Panc1 (cell line): ENCODE results near the gene AKAP17A. TPM values are rescaled to one million over a fixed set of nuclear protein-coding genes. Genes with fewer than 3 reads are reported as not detected.

Experiments used
- ATAC-seq: fragments of 200-7000 bp; cut with Tn5 transposase; 2 replicates; pipeline ENCODE4 v1.9.1; 2020; ENCODE audit warnings: mild to moderate bottlenecking, moderate library complexity
- BruUV-seq: library from RNA; stranded (reverse); fragments of 400-500 nt; replicated peaks from 2 replicates; lab custom pipeline; 2021; lab: Mats Ljungman, UMichigan
- CTCF ChIA-PET: fragments of 300-600 bp; sonication (Branson Sonifier 250); formaldehyde crosslinking; loops from one replicate; lab custom pipeline; 2022; ENCODE audit warnings: antibody characterized with exemption; lab: Charles Lee
- POLR2A ChIA-PET: fragments of 300-600 bp; sonication (Branson Sonifier 250); formaldehyde crosslinking; loops from one replicate; lab custom pipeline; 2022; ENCODE audit warnings: antibody characterized with exemption; lab: Charles Lee
- DNase-seq: peaks from one replicate; pipeline ENCODE4 v3.0.0-alpha.2; 2010; ENCODE audit warnings: low read depth, low spot score
- H3K27ac ChIP-seq: 2 replicates; pipeline ENCODE4 v1.5.1; 2011; ENCODE audit warnings: mild to moderate bottlenecking, low read length, inconsistent platforms
- H3K27me3 ChIP-seq: fragments of 200-500 bp; sonication (Bioruptor generic); 2 replicates; pipeline ENCODE4 v1.6.0; 2014; ENCODE audit warnings: low read length, inconsistent platforms; ENCODE audit not compliant: control insufficient read depth, insufficient read depth
- H3K36me3 ChIP-seq: fragments of 200-500 bp; sonication (Bioruptor generic); 2 replicates; pipeline ENCODE4 v1.5.1; 2014; ENCODE audit warnings: inconsistent platforms, mild to moderate bottlenecking, low read length, moderate library complexity; ENCODE audit not compliant: control insufficient read depth, insufficient read depth
- H3K4me1 ChIP-seq: 2 replicates; pipeline ENCODE4 v1.5.1; 2011; ENCODE audit warnings: inconsistent platforms, mild to moderate bottlenecking, low read length, moderate library complexity; ENCODE audit not compliant: control insufficient read depth, insufficient read depth
- H3K4me3 ChIP-seq, 2 experiments: 2 replicates each; pipeline ENCODE4 v1.5.1; 2011 to 2012; ENCODE audit warnings: low read depth in 2 of 2, low read length in 2 of 2, mild to moderate bottlenecking in 2 of 2, inconsistent platforms in 1 of 2, moderate library complexity in 1 of 2
- H3K9me3 ChIP-seq: fragments of 200-500 bp; sonication (Bioruptor generic); 2 replicates; pipeline ENCODE4 v1.5.1; 2014; ENCODE audit warnings: low read depth, mild to moderate bottlenecking, inconsistent platforms, low read length, moderate library complexity; ENCODE audit not compliant: control insufficient read depth, insufficient read depth
- POLR2AphosphoS5 ChIP-seq: IDR thresholded peaks from 2 replicates; pipeline ENCODE4 v1.6.1; 2012; ENCODE audit warnings: mild to moderate bottlenecking, low read depth, low read length, moderate library complexity
- REST ChIP-seq, 2 experiments: IDR thresholded peaks; 2 replicates each; pipeline ENCODE4 v1.6.1; 2011 to 2012; ENCODE audit warnings: low read depth in 2 of 2, control low read depth in 1 of 2, low read length in 1 of 2, mild to moderate bottlenecking in 1 of 2, moderate library complexity in 1 of 2; ENCODE audit not compliant: insufficient read depth in 1 of 2
- SIN3A ChIP-seq: IDR thresholded peaks from 2 replicates; pipeline ENCODE4 v1.6.1; 2012; ENCODE audit warnings: low read depth, mild to moderate bottlenecking, low read length, moderate library complexity, borderline replicate concordance; ENCODE audit not compliant: insufficient read depth
- TCF7L2 ChIP-seq: IDR thresholded peaks from 2 replicates; pipeline ENCODE4 v1.6.1; 2011; ENCODE audit warnings: mild to moderate bottlenecking, low read depth, low read length, inconsistent platforms
- in situ Hi-C: cut with HindIII; loops from 2 replicates; pipeline ENCODE4 v1.10.0; 2016; ENCODE audit warnings: low sequenced_read_pairs, low pct_unique_long_range_greater_than_20kb
- intact Hi-C: fragments of 100-400 bp; cut with micrococcal nuclease; formaldehyde crosslinking; loops from one replicate; pipeline ENCODE4 v1.10.0; 2022; ENCODE audit not compliant: unreplicated experiment
- total RNA-seq: library from RNA; stranded (reverse); gene quantifications from one replicate; pipeline ENCODE4 v1.2.1, GENCODE V29; 2021; ENCODE audit not compliant: unreplicated experiment
- TF ChIP-seq, protein P1 (sequence below): fragments of 450-650 bp; IDR thresholded peaks from 2 replicates; pipeline ENCODE4 v1.5.1; 2017; ENCODE audit warnings: mild to moderate bottlenecking

AKAP17A gene
- total RNA-seq, 1 experiment from 2014 or later = 22.1 TPM

DNA sequence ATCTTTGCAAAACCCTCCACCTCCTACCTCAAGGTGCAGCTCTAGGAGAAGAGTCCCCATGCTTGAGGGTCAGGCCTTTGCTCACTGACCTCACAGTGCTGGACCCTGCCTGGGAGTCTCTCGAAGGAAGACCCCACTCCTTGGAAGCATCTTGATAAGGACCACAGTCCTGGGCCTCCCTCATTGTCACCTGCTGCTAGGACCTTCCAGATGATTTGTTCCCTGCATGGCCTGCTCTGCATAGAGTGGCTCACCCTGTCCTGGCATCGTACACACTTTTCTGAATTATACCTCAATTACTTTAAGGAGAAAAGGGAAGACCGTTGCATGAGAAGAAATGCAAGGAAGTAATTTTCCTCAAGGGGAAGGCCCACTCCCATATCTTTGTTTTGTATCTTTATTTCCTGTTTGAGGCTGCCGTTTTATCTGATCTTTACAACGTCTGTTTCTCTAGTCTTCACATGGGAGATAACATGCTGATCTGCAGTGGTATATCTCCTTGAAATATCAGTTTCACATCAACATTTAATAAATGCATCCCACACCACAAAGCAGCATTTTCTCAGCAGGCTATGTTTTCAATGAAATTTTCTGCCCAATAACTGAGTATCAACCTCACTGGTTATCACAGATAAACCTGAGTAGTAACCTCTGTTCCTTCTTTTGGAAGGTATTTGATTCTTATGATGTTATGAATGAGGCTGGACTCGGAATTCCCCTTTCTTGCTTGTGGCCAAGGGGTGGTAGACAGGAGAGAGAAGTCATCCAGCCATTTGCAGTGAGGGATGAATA lies 15.0 kb upstream of the AKAP17A start:
- intact Hi-C loops (no loop called here), in situ Hi-C loops (no loop called here)
- no peaks in the 10 kb centered on the region for H3K9me3 ChIP-seq
- no peak overlapping the region for H3K27ac ChIP-seq
- no peaks in the 10 kb centered on the region for H3K4me1 ChIP-seq
- ChIA-PET POLR2A (no interaction called here), CTCF (no interaction called here)
- no peaks in the 10 kb centered on the region for H3K36me3 ChIP-seq
- no peak overlapping the region for H3K4me3 ChIP-seq
- ATAC-seq (no peak), DNase-seq (no peak)
- BruUV-seq = no TSS peak
- no peaks in the 10 kb centered on the region for H3K27me3 ChIP-seq
- TF ChIP-seq REST (IDR thresholded peaks at IDR 0.05; ENCODE audit: insufficient read depth in 1 of 2, low read depth in 2 of 2, low read length in 1 of 2) (no peak), POLR2AphosphoS5 (no peak), TCF7L2 (no peak), SIN3A (no peak)
- TF ChIP-seq, protein P1, sequence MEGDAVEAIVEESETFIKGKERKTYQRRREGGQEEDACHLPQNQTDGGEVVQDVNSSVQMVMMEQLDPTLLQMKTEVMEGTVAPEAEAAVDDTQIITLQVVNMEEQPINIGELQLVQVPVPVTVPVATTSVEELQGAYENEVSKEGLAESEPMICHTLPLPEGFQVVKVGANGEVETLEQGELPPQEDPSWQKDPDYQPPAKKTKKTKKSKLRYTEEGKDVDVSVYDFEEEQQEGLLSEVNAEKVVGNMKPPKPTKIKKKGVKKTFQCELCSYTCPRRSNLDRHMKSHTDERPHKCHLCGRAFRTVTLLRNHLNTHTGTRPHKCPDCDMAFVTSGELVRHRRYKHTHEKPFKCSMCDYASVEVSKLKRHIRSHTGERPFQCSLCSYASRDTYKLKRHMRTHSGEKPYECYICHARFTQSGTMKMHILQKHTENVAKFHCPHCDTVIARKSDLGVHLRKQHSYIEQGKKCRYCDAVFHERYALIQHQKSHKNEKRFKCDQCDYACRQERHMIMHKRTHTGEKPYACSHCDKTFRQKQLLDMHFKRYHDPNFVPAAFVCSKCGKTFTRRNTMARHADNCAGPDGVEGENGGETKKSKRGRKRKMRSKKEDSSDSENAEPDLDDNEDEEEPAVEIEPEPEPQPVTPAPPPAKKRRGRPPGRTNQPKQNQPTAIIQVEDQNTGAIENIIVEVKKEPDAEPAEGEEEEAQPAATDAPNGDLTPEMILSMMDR = no peak

- in situ Hi-C loops = no loop called here
- Histone ChIP-seq H3K27ac (no peak overlapping the region), H3K9me3 (no peaks in the 10 kb centered on the region), H3K4me3 (no peak overlapping the region), H3K27me3 (no peaks in the 10 kb centered on the region), H3K36me3 (no peaks in the 10 kb centered on the region), H3K4me1 (no peaks in the 10 kb centered on the region)
- ATAC-seq (no peak), DNase-seq (no peak)
- intact Hi-C loops = no loop called here
- BruUV-seq = no TSS peak
- TF ChIP-seq TCF7L2 (no peak), POLR2AphosphoS5 (no peak), SIN3A (no peak), REST (IDR thresholded peaks at IDR 0.05; ENCODE audit: insufficient read depth in 1 of 2, low read depth in 2 of 2, low read length in 1 of 2) (no peak)
- TF ChIP-seq, protein P1 = no peak
- CTCF ChIA-PET = no interaction called here
- POLR2A ChIA-PET = no interaction called here
These were observed 13.6 kb upstream of the AKAP17A start for GRCh38 chrX:1577845-1578244.
